Upper lobe of left lung (tissue), 4 donors: Measurements from ENCODE around the gene ANKRD63.

Experiments
- EP300 ChIP-seq, 4 donors: sonication (generic); formaldehyde crosslinking; IDR thresholded peaks; one replicate each; pipeline ENCODE4 v1.5.1; 2017; ENCODE audit warnings: antibody characterized with exemption in 4 of 4, control low read depth in 2 of 4
- POLR2A ChIP-seq, 4 donors: fragments of 450-650 bp; IDR thresholded peaks; one replicate each; pipeline ENCODE4 v1.5.1; 2016 to 2017; ENCODE audit warnings: antibody characterized with exemption in 4 of 4, mild to moderate bottlenecking in 2 of 4
- POLR2AphosphoS5 ChIP-seq, 2 donors: sonication (generic); formaldehyde crosslinking; IDR thresholded peaks; one replicate each; pipeline ENCODE4 v1.5.1; 2017; ENCODE audit warnings: antibody characterized with exemption in 2 of 2
- TF ChIP-seq, protein P1 (sequence below), 6 experiments: fragments of 450-650 bp in 4 of 6; fragments of 200-600 bp in 2 of 6; sonication (generic) in 2 of 6; IDR thresholded peaks; one replicate each; pipeline ENCODE4 v1.5.1; 2016 to 2019; ENCODE audit warnings: antibody characterized with exemption in 6 of 6

DNA sequence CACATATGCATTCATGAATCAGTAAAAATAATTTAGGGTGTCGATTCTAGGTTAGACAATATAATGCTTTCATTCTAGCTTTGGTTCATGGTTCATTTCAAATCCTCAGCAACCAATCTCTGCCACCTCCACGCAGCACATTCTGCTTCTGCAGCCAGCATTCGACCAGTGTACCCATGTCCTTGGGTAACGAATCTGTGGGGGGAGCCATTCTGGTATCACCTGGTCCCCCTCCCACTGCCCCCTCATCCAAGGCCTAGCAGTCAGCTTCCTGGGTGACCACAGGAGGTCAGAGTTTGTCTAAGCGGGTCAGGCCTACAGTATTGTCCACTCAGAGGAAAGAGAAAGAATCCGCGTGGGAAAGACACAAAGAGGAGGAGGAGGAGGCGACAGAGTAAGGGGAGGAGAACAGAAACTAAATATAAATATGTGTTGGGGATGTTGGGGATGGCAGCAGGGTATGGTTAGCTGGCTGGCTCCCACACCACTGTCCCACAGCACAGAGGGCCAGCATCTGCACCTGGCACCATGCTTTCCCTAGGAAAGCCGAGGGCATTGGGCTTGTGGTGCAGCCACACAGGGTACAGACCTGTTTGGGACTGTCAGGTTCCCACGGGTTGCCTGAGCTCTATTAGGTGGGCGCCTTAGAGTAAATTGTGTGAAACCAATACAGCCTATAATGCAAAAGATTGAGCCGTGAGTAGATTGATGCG is 31.9 kb downstream of the ANKRD63 start:
- TF ChIP-seq, protein P1, sequence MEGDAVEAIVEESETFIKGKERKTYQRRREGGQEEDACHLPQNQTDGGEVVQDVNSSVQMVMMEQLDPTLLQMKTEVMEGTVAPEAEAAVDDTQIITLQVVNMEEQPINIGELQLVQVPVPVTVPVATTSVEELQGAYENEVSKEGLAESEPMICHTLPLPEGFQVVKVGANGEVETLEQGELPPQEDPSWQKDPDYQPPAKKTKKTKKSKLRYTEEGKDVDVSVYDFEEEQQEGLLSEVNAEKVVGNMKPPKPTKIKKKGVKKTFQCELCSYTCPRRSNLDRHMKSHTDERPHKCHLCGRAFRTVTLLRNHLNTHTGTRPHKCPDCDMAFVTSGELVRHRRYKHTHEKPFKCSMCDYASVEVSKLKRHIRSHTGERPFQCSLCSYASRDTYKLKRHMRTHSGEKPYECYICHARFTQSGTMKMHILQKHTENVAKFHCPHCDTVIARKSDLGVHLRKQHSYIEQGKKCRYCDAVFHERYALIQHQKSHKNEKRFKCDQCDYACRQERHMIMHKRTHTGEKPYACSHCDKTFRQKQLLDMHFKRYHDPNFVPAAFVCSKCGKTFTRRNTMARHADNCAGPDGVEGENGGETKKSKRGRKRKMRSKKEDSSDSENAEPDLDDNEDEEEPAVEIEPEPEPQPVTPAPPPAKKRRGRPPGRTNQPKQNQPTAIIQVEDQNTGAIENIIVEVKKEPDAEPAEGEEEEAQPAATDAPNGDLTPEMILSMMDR (IDR thresholded peaks at IDR 0.05), result no peak
- TF ChIP-seq POLR2A (IDR thresholded peaks at IDR 0.05) (no peak), EP300 (IDR thresholded peaks at IDR 0.05) (no peak), POLR2AphosphoS5 (IDR thresholded peaks at IDR 0.05) (no peak)
